H1 (cell line): ENCODE measurements around the gene MTERF2.

Experiments
- EP300 ChIP-seq, 2 experiments: IDR thresholded peaks; 1 replicate in 1 of 2; 2 replicates in 1 of 2; pipeline ENCODE4 v1.6.1; 2011 to 2012; ENCODE audit warnings: low read depth in 2 of 2, low read length in 2 of 2, mild to moderate bottlenecking in 2 of 2, borderline replicate concordance in 1 of 2, inconsistent platforms in 1 of 2, moderate library complexity in 1 of 2
- EZH2 ChIP-seq: fragments of 200-600 bp; sonication (generic); IDR thresholded peaks from 2 replicates; pipeline ENCODE4 v1.7.1; 2012; ENCODE audit warnings: low read depth, mild to moderate bottlenecking, moderate library complexity, low read length, inconsistent platforms; ENCODE audit not compliant: severe bottlenecking
- MAX ChIP-seq: IDR thresholded peaks from 2 replicates; pipeline ENCODE4 v1.6.1; 2012; ENCODE audit warnings: inconsistent platforms
- POLR2AphosphoS5 ChIP-seq: IDR thresholded peaks from 2 replicates; pipeline ENCODE4 v1.6.1; 2011; ENCODE audit warnings: low read depth, low read length
- RAD21 ChIP-seq, 2 experiments: IDR thresholded peaks in 1 of 2; conservative IDR thresholded peaks in 1 of 2; 2 replicates each; pipeline ENCODE4 v1.6.1; 2011; ENCODE audit warnings: low read depth in 2 of 2, low read length in 2 of 2, improper control_type of control experiment in 1 of 2, inconsistent platforms in 1 of 2, mild to moderate bottlenecking in 1 of 2, moderate library complexity in 1 of 2
- SP1 ChIP-seq: IDR thresholded peaks from 2 replicates; pipeline ENCODE4 v1.6.1; 2011; ENCODE audit warnings: low read depth, low read length
- TBP ChIP-seq: IDR thresholded peaks from 2 replicates; pipeline ENCODE4 v1.6.1; 2011; ENCODE audit warnings: low read depth, low read length, improper control_type of control experiment
- TF ChIP-seq, protein P1 (sequence below), 3 experiments: IDR thresholded peaks; 1 replicate in 2 of 3; 2 replicates in 1 of 3; pipeline versions ENCODE4 v1.5.1 to v1.6.1; 2011; ENCODE audit warnings: low read length in 3 of 3, mild to moderate bottlenecking in 3 of 3, inconsistent platforms in 2 of 3, low read depth in 1 of 3, moderate library complexity in 1 of 3; ENCODE audit not compliant: insufficient read depth in 1 of 3; ENCODE audit errors: control extremely low read depth in 1 of 3
- TF ChIP-seq, protein P2 (sequence below): IDR thresholded peaks from 2 replicates; pipeline ENCODE4 v1.6.1; 2012; ENCODE audit warnings: inconsistent platforms
- TF ChIP-seq, protein P3 (sequence below): IDR thresholded peaks from 2 replicates; pipeline ENCODE4 v1.6.1; 2011; ENCODE audit warnings: low read length, improper control_type of control experiment

- TF ChIP-seq, protein P1, sequence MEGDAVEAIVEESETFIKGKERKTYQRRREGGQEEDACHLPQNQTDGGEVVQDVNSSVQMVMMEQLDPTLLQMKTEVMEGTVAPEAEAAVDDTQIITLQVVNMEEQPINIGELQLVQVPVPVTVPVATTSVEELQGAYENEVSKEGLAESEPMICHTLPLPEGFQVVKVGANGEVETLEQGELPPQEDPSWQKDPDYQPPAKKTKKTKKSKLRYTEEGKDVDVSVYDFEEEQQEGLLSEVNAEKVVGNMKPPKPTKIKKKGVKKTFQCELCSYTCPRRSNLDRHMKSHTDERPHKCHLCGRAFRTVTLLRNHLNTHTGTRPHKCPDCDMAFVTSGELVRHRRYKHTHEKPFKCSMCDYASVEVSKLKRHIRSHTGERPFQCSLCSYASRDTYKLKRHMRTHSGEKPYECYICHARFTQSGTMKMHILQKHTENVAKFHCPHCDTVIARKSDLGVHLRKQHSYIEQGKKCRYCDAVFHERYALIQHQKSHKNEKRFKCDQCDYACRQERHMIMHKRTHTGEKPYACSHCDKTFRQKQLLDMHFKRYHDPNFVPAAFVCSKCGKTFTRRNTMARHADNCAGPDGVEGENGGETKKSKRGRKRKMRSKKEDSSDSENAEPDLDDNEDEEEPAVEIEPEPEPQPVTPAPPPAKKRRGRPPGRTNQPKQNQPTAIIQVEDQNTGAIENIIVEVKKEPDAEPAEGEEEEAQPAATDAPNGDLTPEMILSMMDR (IDR thresholded peaks at IDR 0.05; ENCODE audit: control extremely low read depth in 1 of 3, insufficient read depth in 1 of 3, low read depth in 1 of 3, low read length in 3 of 3) = no peak
- TF ChIP-seq EP300 (IDR thresholded peaks at IDR 0.05; ENCODE audit: borderline replicate concordance in 1 of 2, low read depth in 2 of 2, low read length in 2 of 2) (no peak), POLR2AphosphoS5 (no peak), RAD21 (IDR thresholded peaks at IDR 0.05 in 1 of 2, conservative IDR thresholded peaks at IDR 0.05 in 1 of 2; ENCODE audit: low read depth in 2 of 2, low read length in 2 of 2) (no peak), EZH2 (no peak), SP1 (no peak), MAX (no peak), TBP (no peak)
- TF ChIP-seq, protein P2, sequence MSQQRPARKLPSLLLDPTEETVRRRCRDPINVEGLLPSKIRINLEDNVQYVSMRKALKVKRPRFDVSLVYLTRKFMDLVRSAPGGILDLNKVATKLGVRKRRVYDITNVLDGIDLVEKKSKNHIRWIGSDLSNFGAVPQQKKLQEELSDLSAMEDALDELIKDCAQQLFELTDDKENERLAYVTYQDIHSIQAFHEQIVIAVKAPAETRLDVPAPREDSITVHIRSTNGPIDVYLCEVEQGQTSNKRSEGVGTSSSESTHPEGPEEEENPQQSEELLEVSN = no peak
- TF ChIP-seq, protein P3, sequence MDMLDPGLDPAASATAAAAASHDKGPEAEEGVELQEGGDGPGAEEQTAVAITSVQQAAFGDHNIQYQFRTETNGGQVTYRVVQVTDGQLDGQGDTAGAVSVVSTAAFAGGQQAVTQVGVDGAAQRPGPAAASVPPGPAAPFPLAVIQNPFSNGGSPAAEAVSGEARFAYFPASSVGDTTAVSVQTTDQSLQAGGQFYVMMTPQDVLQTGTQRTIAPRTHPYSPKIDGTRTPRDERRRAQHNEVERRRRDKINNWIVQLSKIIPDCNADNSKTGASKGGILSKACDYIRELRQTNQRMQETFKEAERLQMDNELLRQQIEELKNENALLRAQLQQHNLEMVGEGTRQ = no peak
Measured at GRCh38 chr12:106997916-106998315, 11.0 kb upstream of the MTERF2 start.
